ENCODE results near the gene MB21D2.
"Not testable (repeated sequence)": the region's sequence is repeated elsewhere in the genome, so short reads cannot be mapped to it uniquely, and the experiment has no call there.

MB21D2 gene

GRCh38 chr3:192917404-192918274 lies at the start of gene MB21D2:
Gene MB21D2, minus strand, starts transcription at chr3:192917856. Its CDS starts 16 bp downstream, at chr3:192917840.
- peak; percentile 55 for DNase-seq

- not testable (repeated sequence) for DNase-seq
Measured at GRCh38 chr3:192964959-192965719, 47.5 kb upstream of the MB21D2 start.

- no peak for DNase-seq
Measured at GRCh38 chr3:192959773-192960172, 42.1 kb upstream of the MB21D2 start.

- no peak for DNase-seq
Measured at GRCh38 chr3:192958219-192958872, 40.7 kb upstream of the MB21D2 start.

- peak; percentile 2 for DNase-seq
Measured at GRCh38 chr3:192957441-192958021, 39.9 kb upstream of the MB21D2 start.

- DNase-seq: no peak
Measured at GRCh38 chr3:192953926-192954325, 36.3 kb upstream of the MB21D2 start.

GRCh38 chr3:192947421-192947820 lies 29.8 kb upstream of the MB21D2 start:
- DNase-seq: no peak

GRCh38 chr3:192943393-192943792 lies 25.7 kb upstream of the MB21D2 start:
- no peak for DNase-seq

- no peak for DNase-seq
Measured at GRCh38 chr3:192942625-192943024, 25.0 kb upstream of the MB21D2 start.

GRCh38 chr3:192940129-192940528 lies 22.5 kb upstream of the MB21D2 start:
- no peak for DNase-seq

- DNase-seq: no peak
Measured at GRCh38 chr3:192935441-192935840, 17.8 kb upstream of the MB21D2 start.

GRCh38 chr3:192933779-192934460 lies 16.3 kb upstream of the MB21D2 start:
- no peak for DNase-seq

GRCh38 chr3:192933259-192933658 lies 15.6 kb upstream of the MB21D2 start:
- no peak for DNase-seq

- DNase-seq: no peak
Measured at GRCh38 chr3:192931825-192932224, 14.2 kb upstream of the MB21D2 start.

GRCh38 chr3:192930577-192930976 lies 12.9 kb upstream of the MB21D2 start:
- no peak for DNase-seq

- DNase-seq: no peak
Measured at GRCh38 chr3:192929755-192930547, 12.3 kb upstream of the MB21D2 start.

- no peak for DNase-seq
Measured at GRCh38 chr3:192929146-192929545, 11.5 kb upstream of the MB21D2 start.

GRCh38 chr3:192928720-192929119 lies 11.1 kb upstream of the MB21D2 start:
- no peak for DNase-seq

- no peak for DNase-seq
Measured at GRCh38 chr3:192928016-192928415, 10.4 kb upstream of the MB21D2 start.

GRCh38 chr3:192927016-192927415 lies 9.4 kb upstream of the MB21D2 start:
- no peak for DNase-seq

GRCh38 chr3:192923731-192924130 lies 6.1 kb upstream of the MB21D2 start:
- DNase-seq: no peak

GRCh38 chr3:192921793-192922192 lies 4.1 kb upstream of the MB21D2 start:
- no peak for DNase-seq
